Activated CD4-positive, alpha-beta T cell treated with anti-CD3 and anti-CD28 coated beads for 4 hours (primary cell): ENCODE measurements around the gene KIR3DL2.
"Not testable (repeated sequence)": the region's sequence is repeated elsewhere in the genome, so short reads cannot be mapped to it uniquely, and the experiment has no call there.

ENCODE experiments used
- DNase-seq, 2 donors: peaks; one replicate each; pipeline ENCODE4 v3.0.0-alpha.2; 2020

The KIR3DL2 gene

GRCh38 chr19:54850061-54850640 lies at the start of gene KIR3DL2:
TSS of gene KIR3DL2 (plus strand) at chr19:54850443. CDS start at chr19:54850476, 33 bp downstream.
- DNase-seq: not testable (repeated sequence)

- DNase-seq: no peak
Observed at GRCh38 chr19:54803410-54803809, 46.8 kb upstream of the KIR3DL2 start, which contains the start of gene KIR2DL4. TSS of gene KIR2DL4 (plus strand) at chr19:54803610. CDS start at chr19:54803652, 42 bp downstream.

GRCh38 chr19:54804101-54804500 lies 46.1 kb upstream of the KIR3DL2 start:
- no peak for DNase-seq

- no peak for DNase-seq
Observed at GRCh38 chr19:54804571-54804970, 45.7 kb upstream of the KIR3DL2 start.

- DNase-seq: no peak
Observed at GRCh38 chr19:54805665-54806515, 44.4 kb upstream of the KIR3DL2 start.

- DNase-seq: no peak
Observed at GRCh38 chr19:54806516-54806838, 43.8 kb upstream of the KIR3DL2 start.

- not testable (repeated sequence) for DNase-seq
Observed at GRCh38 chr19:54814571-54814970, 35.7 kb upstream of the KIR3DL2 start.

GRCh38 chr19:54816251-54816650 lies 34.0 kb upstream of the KIR3DL2 start, which contains the start of gene KIR3DL1:
TSS of gene KIR3DL1 (plus strand) at chr19:54816468.
- DNase-seq: not testable (repeated sequence)

GRCh38 chr19:54817670-54818536 lies 32.3 kb upstream of the KIR3DL2 start:
- DNase-seq: no peak

- not testable (repeated sequence) for DNase-seq
Observed at GRCh38 chr19:54824416-54824815, 25.8 kb upstream of the KIR3DL2 start.

- DNase-seq: not testable (repeated sequence)
Observed at GRCh38 chr19:54825326-54825725, 24.9 kb upstream of the KIR3DL2 start.

GRCh38 chr19:54828064-54828463 lies 22.2 kb upstream of the KIR3DL2 start:
- not testable (repeated sequence) for DNase-seq

- DNase-seq: not testable (repeated sequence)
Observed at GRCh38 chr19:54832496-54832895, 17.7 kb upstream of the KIR3DL2 start, which contains the start of gene KIR2DS4. TSS of gene KIR2DS4 (plus strand) at chr19:54832676.

GRCh38 chr19:54835126-54835525 lies 15.1 kb upstream of the KIR3DL2 start:
- DNase-seq: not testable (repeated sequence)

- not testable (repeated sequence) for DNase-seq
Observed at GRCh38 chr19:54837522-54837921, 12.7 kb upstream of the KIR3DL2 start.

- not testable (repeated sequence) for DNase-seq
Observed at GRCh38 chr19:54843171-54843570, 7.1 kb upstream of the KIR3DL2 start.

GRCh38 chr19:54850930-54851329 lies 687 bp downstream of the KIR3DL2 start:
- no peak for DNase-seq

- DNase-seq: no peak
Observed at GRCh38 chr19:54851353-54851752, 1.1 kb downstream of the KIR3DL2 start.

GRCh38 chr19:54855241-54855640 lies 5.0 kb downstream of the KIR3DL2 start:
- not testable (repeated sequence) for DNase-seq

- not testable (repeated sequence) for DNase-seq
Observed at GRCh38 chr19:54858476-54858875, 8.2 kb downstream of the KIR3DL2 start.

GRCh38 chr19:54859421-54859820 lies 9.2 kb downstream of the KIR3DL2 start:
- DNase-seq: not testable (repeated sequence)

GRCh38 chr19:54863459-54863858 lies 13.2 kb downstream of the KIR3DL2 start:
- not testable (repeated sequence) for DNase-seq

GRCh38 chr19:54871696-54872095 lies 21.5 kb downstream of the KIR3DL2 start:
- DNase-seq: no peak
